C4-2B (cell line): ENCODE measurements around the gene TEX29.

ENCODE experiments used
- ZFX ChIP-seq: fragments of 450-650 bp; IDR thresholded peaks from 2 replicates; pipeline ENCODE4 v1.6.1; 2017
- TF ChIP-seq, protein P1 (sequence below): fragments of 450-650 bp; conservative IDR thresholded peaks from 2 replicates; pipeline ENCODE4 v1.5.1; 2017; ENCODE audit warnings: mild to moderate bottlenecking

DNA sequence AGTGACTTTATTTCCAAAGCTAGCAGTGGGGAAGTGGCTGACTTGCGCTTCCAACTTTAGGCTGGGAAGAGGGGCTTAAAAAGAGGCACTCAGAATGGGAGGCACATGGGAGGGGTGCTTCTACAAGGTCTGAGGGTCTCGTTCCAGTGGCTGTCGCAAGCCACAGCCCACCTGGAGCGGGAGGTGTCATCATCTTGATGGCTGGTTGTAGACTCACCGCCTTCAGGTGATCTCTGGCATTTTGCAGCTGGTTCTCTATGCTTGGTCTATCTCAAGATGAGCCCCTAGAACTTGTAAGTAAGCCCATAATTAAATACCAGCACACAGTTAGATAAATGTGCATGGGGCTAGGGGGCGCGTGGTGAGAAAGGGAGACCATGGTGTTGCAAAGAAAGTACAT, 9.2 kb downstream of the TEX29 start:
- TF ChIP-seq, protein P1, sequence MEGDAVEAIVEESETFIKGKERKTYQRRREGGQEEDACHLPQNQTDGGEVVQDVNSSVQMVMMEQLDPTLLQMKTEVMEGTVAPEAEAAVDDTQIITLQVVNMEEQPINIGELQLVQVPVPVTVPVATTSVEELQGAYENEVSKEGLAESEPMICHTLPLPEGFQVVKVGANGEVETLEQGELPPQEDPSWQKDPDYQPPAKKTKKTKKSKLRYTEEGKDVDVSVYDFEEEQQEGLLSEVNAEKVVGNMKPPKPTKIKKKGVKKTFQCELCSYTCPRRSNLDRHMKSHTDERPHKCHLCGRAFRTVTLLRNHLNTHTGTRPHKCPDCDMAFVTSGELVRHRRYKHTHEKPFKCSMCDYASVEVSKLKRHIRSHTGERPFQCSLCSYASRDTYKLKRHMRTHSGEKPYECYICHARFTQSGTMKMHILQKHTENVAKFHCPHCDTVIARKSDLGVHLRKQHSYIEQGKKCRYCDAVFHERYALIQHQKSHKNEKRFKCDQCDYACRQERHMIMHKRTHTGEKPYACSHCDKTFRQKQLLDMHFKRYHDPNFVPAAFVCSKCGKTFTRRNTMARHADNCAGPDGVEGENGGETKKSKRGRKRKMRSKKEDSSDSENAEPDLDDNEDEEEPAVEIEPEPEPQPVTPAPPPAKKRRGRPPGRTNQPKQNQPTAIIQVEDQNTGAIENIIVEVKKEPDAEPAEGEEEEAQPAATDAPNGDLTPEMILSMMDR: no peak
- no peak for TF ChIP-seq ZFX
